Fibroblast of villous mesenchyme (primary cell): ENCODE results near the gene CPVL. TPM values are rescaled to one million over a fixed set of nuclear protein-coding genes. Genes with fewer than 3 reads are reported as not detected.

Experiments
- DNase-seq: peaks from one replicate; pipeline ENCODE4 v3.0.0-alpha.2; 2010; ENCODE audit warnings: low read depth
- H3K4me3 ChIP-seq: 2 replicates; pipeline ENCODE4 v1.5.1; 2011; ENCODE audit warnings: low read depth, mild to moderate bottlenecking, low read length
- total RNA-seq: library from RNA; depleted of rRNA; stranded (reverse); fragments of >200 nt; gene quantifications from 2 replicates; pipeline ENCODE4 v1.2.3, GENCODE V29; 2012
- TF ChIP-seq, protein P1 (sequence below): IDR thresholded peaks from 2 replicates; pipeline ENCODE4 v1.5.1; 2012; ENCODE audit warnings: low read depth, mild to moderate bottlenecking, low read length; ENCODE audit not compliant: insufficient read depth

The CPVL gene
- total RNA-seq, 1 donor, result not detected

DNA sequence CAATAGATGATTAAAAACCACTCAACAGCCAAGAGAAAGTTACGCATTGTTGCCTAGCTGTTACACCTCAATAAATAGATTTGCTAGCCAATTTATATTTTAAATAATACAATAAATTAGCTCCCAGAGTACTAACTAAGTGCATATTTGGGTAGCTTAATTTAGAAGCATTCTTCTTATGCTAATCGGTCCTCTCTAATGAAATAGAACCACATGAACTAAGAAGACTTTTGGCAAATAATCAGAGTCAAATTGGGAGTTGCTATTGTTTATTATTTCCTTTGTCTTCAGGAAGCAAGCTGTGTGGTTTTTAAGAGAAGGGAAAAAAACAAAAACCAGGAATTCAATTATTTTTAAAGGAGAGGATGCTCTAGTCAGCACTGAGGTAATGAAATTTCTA is 139.2 kb downstream of the CPVL start:
- TF ChIP-seq, protein P1, sequence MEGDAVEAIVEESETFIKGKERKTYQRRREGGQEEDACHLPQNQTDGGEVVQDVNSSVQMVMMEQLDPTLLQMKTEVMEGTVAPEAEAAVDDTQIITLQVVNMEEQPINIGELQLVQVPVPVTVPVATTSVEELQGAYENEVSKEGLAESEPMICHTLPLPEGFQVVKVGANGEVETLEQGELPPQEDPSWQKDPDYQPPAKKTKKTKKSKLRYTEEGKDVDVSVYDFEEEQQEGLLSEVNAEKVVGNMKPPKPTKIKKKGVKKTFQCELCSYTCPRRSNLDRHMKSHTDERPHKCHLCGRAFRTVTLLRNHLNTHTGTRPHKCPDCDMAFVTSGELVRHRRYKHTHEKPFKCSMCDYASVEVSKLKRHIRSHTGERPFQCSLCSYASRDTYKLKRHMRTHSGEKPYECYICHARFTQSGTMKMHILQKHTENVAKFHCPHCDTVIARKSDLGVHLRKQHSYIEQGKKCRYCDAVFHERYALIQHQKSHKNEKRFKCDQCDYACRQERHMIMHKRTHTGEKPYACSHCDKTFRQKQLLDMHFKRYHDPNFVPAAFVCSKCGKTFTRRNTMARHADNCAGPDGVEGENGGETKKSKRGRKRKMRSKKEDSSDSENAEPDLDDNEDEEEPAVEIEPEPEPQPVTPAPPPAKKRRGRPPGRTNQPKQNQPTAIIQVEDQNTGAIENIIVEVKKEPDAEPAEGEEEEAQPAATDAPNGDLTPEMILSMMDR, result no peak
- no peak overlapping the region for H3K4me3 ChIP-seq
- DNase-seq, result no peak

DNA sequence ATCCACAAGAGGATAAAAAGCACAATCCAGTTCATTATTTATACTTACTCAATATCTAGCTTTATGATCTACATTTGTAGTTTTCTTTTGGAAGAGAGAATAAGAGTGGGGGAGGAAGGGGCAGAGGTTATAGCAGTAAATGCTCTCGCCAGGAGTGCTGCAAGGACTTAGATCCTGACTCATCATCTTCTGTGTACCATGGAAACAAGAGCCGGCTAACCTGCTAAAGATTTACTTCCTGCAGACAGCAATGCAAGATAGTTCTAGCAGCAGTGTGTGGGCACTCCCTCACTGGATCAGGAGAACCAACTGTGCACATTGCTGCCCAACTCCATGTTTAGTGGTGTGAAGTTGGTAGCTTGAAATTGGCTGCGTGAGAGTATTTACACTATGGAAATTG is 140.5 kb downstream of the CPVL start:
- TF ChIP-seq, protein P1, result no peak
- H3K4me3 ChIP-seq, result no peak overlapping the region
- DNase-seq, result peak; percentile 27

DNA sequence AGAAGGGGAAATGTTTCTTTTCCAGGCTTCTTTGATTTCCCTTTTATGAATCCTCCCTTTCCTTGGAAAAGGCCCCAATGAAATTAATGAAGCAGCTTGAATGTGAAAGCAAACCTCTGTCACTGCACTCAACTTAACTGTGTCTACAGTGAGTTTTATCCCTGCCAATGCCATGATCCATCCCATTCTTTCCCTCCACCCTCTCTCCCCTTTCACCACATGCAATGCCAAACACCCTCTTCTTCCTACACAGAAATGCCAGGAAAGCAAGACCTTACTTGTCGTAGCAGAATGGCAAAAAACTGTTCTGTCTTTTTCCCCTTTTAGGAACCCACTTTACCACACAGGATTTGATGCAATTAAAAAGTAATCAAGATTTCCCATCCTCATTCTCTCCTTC is 140.9 kb downstream of the CPVL start:
- H3K4me3 ChIP-seq, result no peak overlapping the region
- TF ChIP-seq, protein P1, result no peak
- DNase-seq, result no peak

DNA sequence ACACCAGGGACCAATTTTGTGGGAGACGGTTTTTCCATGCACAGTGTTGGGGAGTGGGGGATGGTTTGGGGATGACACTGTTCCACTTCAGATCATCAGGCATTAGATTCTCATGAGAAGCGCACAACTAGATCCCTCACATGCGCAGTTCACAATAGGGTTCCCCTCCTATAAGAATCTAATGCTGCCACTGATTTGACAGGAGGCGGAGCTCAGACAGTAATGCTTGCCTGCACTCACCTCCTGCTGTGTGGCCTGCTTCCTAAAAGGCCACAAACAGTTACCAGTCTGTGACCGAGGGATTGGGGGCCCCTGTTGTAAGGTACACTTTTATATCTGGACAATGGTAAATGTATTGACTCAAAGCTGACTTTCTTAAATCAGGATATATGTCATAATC is 142.6 kb downstream of the CPVL start:
- no peak for DNase-seq
- no peak overlapping the region for H3K4me3 ChIP-seq
- TF ChIP-seq, protein P1, result no peak

DNA sequence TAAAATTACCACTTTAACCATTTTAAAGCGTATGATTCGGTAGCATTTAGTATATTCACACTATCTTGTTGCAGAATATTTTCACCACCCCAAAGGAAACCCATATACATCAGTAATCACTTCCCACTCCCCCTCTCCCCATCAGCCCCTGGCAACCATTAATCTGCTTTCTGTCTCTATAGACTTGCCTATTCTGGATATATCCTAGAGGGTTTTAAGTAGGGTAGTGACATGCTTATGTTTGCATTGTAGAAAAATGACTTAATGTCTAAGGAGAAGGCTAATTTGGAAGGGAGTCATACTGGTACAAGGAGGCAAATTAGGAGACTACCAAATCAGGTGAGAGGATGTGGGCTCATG is 145.6 kb downstream of the CPVL start:
- TF ChIP-seq, protein P1, result no peak
- DNase-seq, result no peak
- H3K4me3 ChIP-seq, result no peak overlapping the region

DNA sequence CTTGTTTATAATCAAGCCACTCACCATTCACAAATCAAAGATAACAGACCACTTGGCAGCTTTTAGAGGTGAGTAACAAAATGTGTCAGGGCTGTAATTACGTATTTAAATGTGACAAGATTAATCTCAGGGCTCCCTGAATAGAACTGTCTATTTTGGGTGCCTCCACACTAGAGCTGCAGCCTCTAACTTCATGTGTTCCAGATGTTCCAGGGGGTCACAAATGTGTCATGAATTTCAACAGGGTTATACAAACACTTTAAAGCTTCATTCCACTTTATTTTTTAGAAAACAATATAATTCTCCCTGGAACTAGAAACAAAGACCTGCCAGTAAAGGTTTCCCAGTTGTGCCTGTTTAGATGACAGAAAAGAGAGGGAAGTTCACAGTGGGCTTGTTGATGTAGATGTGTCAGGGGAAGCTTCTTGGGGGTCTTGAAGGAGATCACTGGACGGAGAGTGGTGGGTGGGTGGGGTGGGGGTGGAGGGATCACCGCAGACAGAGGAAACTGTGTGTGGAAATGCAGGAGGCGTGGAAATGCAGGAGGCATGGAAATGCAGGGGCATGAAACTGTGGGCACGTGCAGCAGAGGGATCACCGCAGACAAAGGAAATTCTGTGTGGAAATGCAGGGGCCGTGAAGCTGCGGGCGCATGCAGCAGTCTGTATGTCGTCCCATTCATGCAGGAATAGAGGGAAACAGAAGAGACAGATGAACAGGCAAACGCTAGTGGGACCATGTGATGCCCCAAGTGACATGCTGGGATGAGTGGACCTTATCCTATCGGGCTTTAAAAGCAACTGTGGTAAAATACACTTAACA is 146.2 kb downstream of the CPVL start:
- TF ChIP-seq, protein P1, result no peak
- H3K4me3 ChIP-seq, result no peak overlapping the region
- DNase-seq, result no peak

DNA sequence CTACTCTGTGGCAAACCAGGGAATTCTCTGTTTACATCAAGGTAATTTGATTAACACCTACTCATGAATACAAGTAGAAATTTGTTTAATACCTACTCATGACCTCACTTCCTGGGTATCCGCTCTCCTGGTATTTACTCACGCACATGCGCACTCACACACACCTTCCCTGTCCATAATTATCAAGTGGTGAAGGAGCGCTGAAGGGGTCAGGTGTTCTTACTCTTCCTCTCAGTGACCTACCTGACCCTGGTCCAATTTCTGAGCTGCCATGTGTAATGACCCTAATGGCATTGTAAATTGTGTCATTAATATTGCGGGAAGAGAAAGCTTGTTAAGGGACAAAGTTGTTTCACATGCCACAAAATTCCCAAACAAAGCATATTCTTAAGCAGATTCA is 146.9 kb downstream of the CPVL start:
- TF ChIP-seq, protein P1, result no peak
- DNase-seq, result no peak
- no peak overlapping the region for H3K4me3 ChIP-seq
